HS-27A (cell line): ENCODE measurements around the gene TRIM8.

Experiments
- DNase-seq: peaks from one replicate; pipeline ENCODE4 v3.0.0-alpha.2; 2012; ENCODE audit warnings: low read depth, missing footprints

TRIM8 gene

GRCh38 chr10:102616066-102616770 is 28.1 kb upstream of the TRIM8 start:
- no peak for DNase-seq

- DNase-seq: no peak
Observed at GRCh38 chr10:102617041-102617440, 27.2 kb upstream of the TRIM8 start.

- no peak for DNase-seq
Observed at GRCh38 chr10:102617816-102618215, 26.5 kb upstream of the TRIM8 start.

GRCh38 chr10:102619281-102619981 is 24.8 kb upstream of the TRIM8 start:
- DNase-seq: no peak

- no peak for DNase-seq
Observed at GRCh38 chr10:102620138-102620590, 24.1 kb upstream of the TRIM8 start.

- DNase-seq: no peak
Observed at GRCh38 chr10:102620591-102621442, 23.5 kb upstream of the TRIM8 start.

- DNase-seq: no peak
Observed at GRCh38 chr10:102621443-102622325, 22.6 kb upstream of the TRIM8 start.

GRCh38 chr10:102624094-102624493 is 20.2 kb upstream of the TRIM8 start:
- DNase-seq: no peak

- no peak for DNase-seq
Observed at GRCh38 chr10:102624751-102625645, 19.3 kb upstream of the TRIM8 start.

GRCh38 chr10:102626026-102626685 is 18.1 kb upstream of the TRIM8 start:
- no peak for DNase-seq

- no peak for DNase-seq
Observed at GRCh38 chr10:102627291-102627735, 17.0 kb upstream of the TRIM8 start.

- no peak for DNase-seq
Observed at GRCh38 chr10:102627736-102628293, 16.5 kb upstream of the TRIM8 start.

GRCh38 chr10:102628451-102628911 is 15.8 kb upstream of the TRIM8 start:
- no peak for DNase-seq

- no peak for DNase-seq
Observed at GRCh38 chr10:102629661-102630614, 14.3 kb upstream of the TRIM8 start.

- no peak for DNase-seq
Observed at GRCh38 chr10:102630663-102631062, 13.6 kb upstream of the TRIM8 start.

GRCh38 chr10:102631525-102632393 is 12.5 kb upstream of the TRIM8 start:
- no peak for DNase-seq

- no peak for DNase-seq
Observed at GRCh38 chr10:102632394-102633111, 11.7 kb upstream of the TRIM8 start.
